Measurements from ENCODE around the gene RPS6KC1.

The RPS6KC1 gene

GRCh38 chr1:213260311-213261075 is 209.5 kb downstream of the RPS6KC1 start:
- no peak overlapping the region for H4K8ac ChIP-seq (ENCODE audit: low read length)
- H3K23ac ChIP-seq (ENCODE audit: low read length in 2 of 2): no peak overlapping the region
- no peak overlapping the region for H3K14ac ChIP-seq (ENCODE audit: low read length in 2 of 2)
- H4K91ac ChIP-seq (ENCODE audit: low read length): no peak overlapping the region
- H3K9ac ChIP-seq (ENCODE audit: low read length): no peak overlapping the region
- 93% methylated on average over 1 of the region's 5 CpGs for WGBS
- H3K79me1 ChIP-seq (replicated peaks; ENCODE audit: low read length, poor library complexity, severe bottlenecking): no peaks in the 10 kb centered on the region
- H3K4me3 ChIP-seq (ENCODE audit: insufficient read depth in 1 of 2, low read depth in 1 of 2, low read length in 2 of 2): no peak overlapping the region
- no peak for DNase-seq
- H3K36me3 ChIP-seq (ENCODE audit: control insufficient read depth in 1 of 2, insufficient read depth in 2 of 2, low read depth in 1 of 2, low read length in 2 of 2): peaks cover 0 to 39% of the 10 kb centered on the region in 2 experiments
- no peaks in the 10 kb centered on the region for H3K9me3 ChIP-seq (ENCODE audit: control insufficient read depth, low read length)
- no peak overlapping the region for H2AK5ac ChIP-seq (ENCODE audit: low read length, severe bottlenecking)
- H3K4ac ChIP-seq (ENCODE audit: low read depth in 1 of 2, low read length in 2 of 2): no peak overlapping the region
- no peak overlapping the region for H2BK5ac ChIP-seq (ENCODE audit: low read depth, low read length, poor library complexity, severe bottlenecking)
- no peak overlapping the region for H3K18ac ChIP-seq (ENCODE audit: low read depth in 1 of 2, low read length in 2 of 2)
- no peaks in the 10 kb centered on the region for H3K4me1 ChIP-seq (ENCODE audit: control insufficient read depth, insufficient read depth, low read depth, low read length)
- H3K4me2 ChIP-seq (ENCODE audit: low read length, poor library complexity, severe bottlenecking): no peak overlapping the region
- no peaks in the 10 kb centered on the region for H3K27me3 ChIP-seq (ENCODE audit: control insufficient read depth in 1 of 2, insufficient read depth in 1 of 2, low read length in 2 of 2)
- H2BK15ac ChIP-seq (ENCODE audit: low read depth, poor library complexity, severe bottlenecking): no peak overlapping the region
- H2BK12ac ChIP-seq (ENCODE audit: low read length in 2 of 2): no peak overlapping the region
- no peak overlapping the region for H2BK120ac ChIP-seq (ENCODE audit: low read depth, low read length)
- H2AFZ ChIP-seq (ENCODE audit: low read depth, low read length): no peak overlapping the region
- H3K27ac ChIP-seq (ENCODE audit: low read length, poor library complexity, severe bottlenecking): no peak overlapping the region

- H3K79me1 ChIP-seq (replicated peaks; ENCODE audit: low read length, poor library complexity, severe bottlenecking): no peaks in the 10 kb centered on the region
- H3K4ac ChIP-seq (ENCODE audit: low read depth in 1 of 2, low read length in 2 of 2): no peak overlapping the region
- peaks cover 0 to 32% of the 10 kb centered on the region in 2 experiments for H3K36me3 ChIP-seq (ENCODE audit: control insufficient read depth in 1 of 2, insufficient read depth in 2 of 2, low read depth in 1 of 2, low read length in 2 of 2)
- H2BK12ac ChIP-seq (ENCODE audit: low read length in 2 of 2): no peak overlapping the region
- no peak overlapping the region for H2BK5ac ChIP-seq (ENCODE audit: low read depth, low read length, poor library complexity, severe bottlenecking)
- no peak overlapping the region for H2AK5ac ChIP-seq (ENCODE audit: low read length, severe bottlenecking)
- H2BK15ac ChIP-seq (ENCODE audit: low read depth, poor library complexity, severe bottlenecking): no peak overlapping the region
- no peak overlapping the region for H3K4me2 ChIP-seq (ENCODE audit: low read length, poor library complexity, severe bottlenecking)
- H3K4me3 ChIP-seq (ENCODE audit: insufficient read depth in 1 of 2, low read depth in 1 of 2, low read length in 2 of 2): no peak overlapping the region
- no peak overlapping the region for H3K23ac ChIP-seq (ENCODE audit: low read length in 2 of 2)
- H3K18ac ChIP-seq (ENCODE audit: low read depth in 1 of 2, low read length in 2 of 2): no peak overlapping the region
- WGBS: no CpG with 5 or more reads among the region's 1 CpG
- no peak overlapping the region for H3K27ac ChIP-seq (ENCODE audit: low read length, poor library complexity, severe bottlenecking)
- H3K14ac ChIP-seq (ENCODE audit: low read length in 2 of 2): no peak overlapping the region
- H4K8ac ChIP-seq (ENCODE audit: low read length): no peak overlapping the region
- no peaks in the 10 kb centered on the region for H3K4me1 ChIP-seq (ENCODE audit: control insufficient read depth, insufficient read depth, low read depth, low read length)
- no peak for DNase-seq
- no peaks in the 10 kb centered on the region for H3K27me3 ChIP-seq (ENCODE audit: control insufficient read depth in 1 of 2, insufficient read depth in 1 of 2, low read length in 2 of 2)
- no peak overlapping the region for H2AFZ ChIP-seq (ENCODE audit: low read depth, low read length)
- H4K91ac ChIP-seq (ENCODE audit: low read length): no peak overlapping the region
- H3K9me3 ChIP-seq (ENCODE audit: control insufficient read depth, low read length): no peaks in the 10 kb centered on the region
- no peak overlapping the region for H3K9ac ChIP-seq (ENCODE audit: low read length)
- H2BK120ac ChIP-seq (ENCODE audit: low read depth, low read length): no peak overlapping the region
Measured at GRCh38 chr1:213264531-213264930, 213.5 kb downstream of the RPS6KC1 start.

GRCh38 chr1:213266983-213267772 is 216.1 kb downstream of the RPS6KC1 start:
- H2AK5ac ChIP-seq (ENCODE audit: low read length, severe bottlenecking): peak overlapping the region; percentile 37
- no peak overlapping the region for H2BK15ac ChIP-seq (ENCODE audit: low read depth, poor library complexity, severe bottlenecking)
- H3K79me1 ChIP-seq (replicated peaks; ENCODE audit: low read length, poor library complexity, severe bottlenecking): no peaks in the 10 kb centered on the region
- DNase-seq: no peak
- no peak overlapping the region for H3K9ac ChIP-seq (ENCODE audit: low read length)
- no peak overlapping the region for H2AFZ ChIP-seq (ENCODE audit: low read depth, low read length)
- no peak overlapping the region for H3K23ac ChIP-seq (ENCODE audit: low read length in 2 of 2)
- H3K36me3 ChIP-seq (ENCODE audit: control insufficient read depth in 1 of 2, insufficient read depth in 2 of 2, low read depth in 1 of 2, low read length in 2 of 2): peaks cover 0 to 35% of the 10 kb centered on the region in 2 experiments
- no peak overlapping the region for H3K4me2 ChIP-seq (ENCODE audit: low read length, poor library complexity, severe bottlenecking)
- no peak overlapping the region for H2BK5ac ChIP-seq (ENCODE audit: low read depth, low read length, poor library complexity, severe bottlenecking)
- H3K4me3 ChIP-seq (ENCODE audit: insufficient read depth in 1 of 2, low read depth in 1 of 2, low read length in 2 of 2): no peak overlapping the region
- H3K27ac ChIP-seq (ENCODE audit: low read length, poor library complexity, severe bottlenecking): no peak overlapping the region
- H3K18ac ChIP-seq (ENCODE audit: low read depth in 1 of 2, low read length in 2 of 2): no peak overlapping the region
- no peak overlapping the region for H2BK120ac ChIP-seq (ENCODE audit: low read depth, low read length)
- no peak overlapping the region for H4K8ac ChIP-seq (ENCODE audit: low read length)
- WGBS: 100% methylated on average over 1 of the region's 2 CpGs
- H4K91ac ChIP-seq (ENCODE audit: low read length): no peak overlapping the region
- no peak overlapping the region for H3K4ac ChIP-seq (ENCODE audit: low read depth in 1 of 2, low read length in 2 of 2)
- H3K14ac ChIP-seq (ENCODE audit: low read length in 2 of 2): no peak overlapping the region
- no peak overlapping the region for H2BK12ac ChIP-seq (ENCODE audit: low read length in 2 of 2)
- no peaks in the 10 kb centered on the region for H3K9me3 ChIP-seq (ENCODE audit: control insufficient read depth, low read length)
- H3K4me1 ChIP-seq (ENCODE audit: control insufficient read depth, insufficient read depth, low read depth, low read length): no peaks in the 10 kb centered on the region
- H3K27me3 ChIP-seq (ENCODE audit: control insufficient read depth in 1 of 2, insufficient read depth in 1 of 2, low read length in 2 of 2): no peaks in the 10 kb centered on the region

- H2BK15ac ChIP-seq (ENCODE audit: low read depth, poor library complexity, severe bottlenecking): no peak overlapping the region
- no peak overlapping the region for H3K18ac ChIP-seq (ENCODE audit: low read depth in 1 of 2, low read length in 2 of 2)
- H3K14ac ChIP-seq (ENCODE audit: low read length in 2 of 2): no peak overlapping the region
- H3K9me3 ChIP-seq (ENCODE audit: control insufficient read depth, low read length): no peaks in the 10 kb centered on the region
- no peaks in the 10 kb centered on the region for H3K27me3 ChIP-seq (ENCODE audit: control insufficient read depth in 1 of 2, insufficient read depth in 1 of 2, low read length in 2 of 2)
- no peak overlapping the region for H2AK5ac ChIP-seq (ENCODE audit: low read length, severe bottlenecking)
- no peaks in the 10 kb centered on the region for H3K4me1 ChIP-seq (ENCODE audit: control insufficient read depth, insufficient read depth, low read depth, low read length)
- H3K79me1 ChIP-seq (replicated peaks; ENCODE audit: low read length, poor library complexity, severe bottlenecking): no peaks in the 10 kb centered on the region
- H3K27ac ChIP-seq (ENCODE audit: low read length, poor library complexity, severe bottlenecking): no peak overlapping the region
- no peak overlapping the region for H3K9ac ChIP-seq (ENCODE audit: low read length)
- no peak overlapping the region for H2BK5ac ChIP-seq (ENCODE audit: low read depth, low read length, poor library complexity, severe bottlenecking)
- no peak overlapping the region for H2BK12ac ChIP-seq (ENCODE audit: low read length in 2 of 2)
- no peak overlapping the region for H4K8ac ChIP-seq (ENCODE audit: low read length)
- H3K4me2 ChIP-seq (ENCODE audit: low read length, poor library complexity, severe bottlenecking): no peak overlapping the region
- no peak overlapping the region for H2BK120ac ChIP-seq (ENCODE audit: low read depth, low read length)
- no peak overlapping the region for H3K23ac ChIP-seq (ENCODE audit: low read length in 2 of 2)
- H3K4me3 ChIP-seq (ENCODE audit: insufficient read depth in 1 of 2, low read depth in 1 of 2, low read length in 2 of 2): no peak overlapping the region
- peaks cover 0 to 35% of the 10 kb centered on the region in 2 experiments for H3K36me3 ChIP-seq (ENCODE audit: control insufficient read depth in 1 of 2, insufficient read depth in 2 of 2, low read depth in 1 of 2, low read length in 2 of 2)
- no peak overlapping the region for H2AFZ ChIP-seq (ENCODE audit: low read depth, low read length)
- H3K4ac ChIP-seq (ENCODE audit: low read depth in 1 of 2, low read length in 2 of 2): no peak overlapping the region
- no peak for DNase-seq
- no peak overlapping the region for H4K91ac ChIP-seq (ENCODE audit: low read length)
Measured at GRCh38 chr1:213268221-213268620, 217.2 kb downstream of the RPS6KC1 start.
